IPS-NIHi7 (cell line): ENCODE measurements around the gene EDC4.
"Not testable (repeated sequence)": the region's sequence is repeated elsewhere in the genome, so short reads cannot be mapped to it uniquely, and the experiment has no call there.

Source experiments
- DNase-seq: peaks from one replicate; pipeline ENCODE4 v3.0.0; 2012; ENCODE audit warnings: mixed read lengths; ENCODE audit errors: extremely low spot score

Gene EDC4

GRCh38 chr16:67872631-67873434 is at the start of gene EDC4:
Gene EDC4 (plus strand): TSS chr16:67873052. CDS start chr16:67873262, 210 bp downstream.
- peak; percentile 86 for DNase-seq

GRCh38 chr16:67825119-67825518 is 47.7 kb upstream of the EDC4 start:
- DNase-seq = no peak

GRCh38 chr16:67825906-67826305 is 46.9 kb upstream of the EDC4 start:
- DNase-seq = no peak

GRCh38 chr16:67828651-67829050 is 44.2 kb upstream of the EDC4 start:
- DNase-seq = no peak

GRCh38 chr16:67833030-67833414 is 39.8 kb upstream of the EDC4 start:
- DNase-seq = no peak

- peak; percentile 97 for DNase-seq
These were observed 39.2 kb upstream of the EDC4 start for GRCh38 chr16:67833415-67834241.

- no peak for DNase-seq
These were observed 38.6 kb upstream of the EDC4 start for GRCh38 chr16:67834242-67834614.

GRCh38 chr16:67837190-67837589 is 35.7 kb upstream of the EDC4 start:
- not testable (repeated sequence) for DNase-seq

GRCh38 chr16:67837811-67838210 is 35.0 kb upstream of the EDC4 start:
- DNase-seq = no peak

- DNase-seq = no peak
These were observed 31.5 kb upstream of the EDC4 start for GRCh38 chr16:67841198-67841815.

- DNase-seq = peak; percentile 92
These were observed 30.9 kb upstream of the EDC4 start, which contains the start of gene THAP11 for GRCh38 chr16:67841816-67842508. Gene THAP11 (plus strand): TSS chr16:67842320. CDS start chr16:67842555, 235 bp downstream.

- peak; percentile 39 for DNase-seq
These were observed 30.1 kb upstream of the EDC4 start for GRCh38 chr16:67842509-67843342.

GRCh38 chr16:67843343-67843765 is 29.5 kb upstream of the EDC4 start:
- no peak for DNase-seq

GRCh38 chr16:67844497-67844896 is 28.4 kb upstream of the EDC4 start:
- DNase-seq = no peak

GRCh38 chr16:67845291-67846062 is 27.4 kb upstream of the EDC4 start:
- no peak for DNase-seq

GRCh38 chr16:67846063-67846319 is 26.9 kb upstream of the EDC4 start:
- DNase-seq = no peak

- DNase-seq = peak; percentile 94
These were observed 26.4 kb upstream of the EDC4 start, which contains the start of gene NUTF2 for GRCh38 chr16:67846320-67847063. Gene NUTF2 (plus strand): TSS chr16:67846933. CDS start chr16:67865131, 18,198 bp downstream.

- no peak for DNase-seq
These were observed 25.6 kb upstream of the EDC4 start, which contains the start of gene CENPT for GRCh38 chr16:67847064-67847861. Gene CENPT (minus strand): TSS chr16:67847693. CDS start chr16:67833859, 13,834 bp downstream.
